ENCODE measurements around the gene SEC24A.
"Not testable (repeated sequence)": the region's sequence is repeated elsewhere in the genome, so short reads cannot be mapped to it uniquely, and the experiment has no call there.

The SEC24A gene

GRCh38 chr5:134758176-134758503, 109.6 kb downstream of the SEC24A start:
- DNase-seq = no peak

DNA sequence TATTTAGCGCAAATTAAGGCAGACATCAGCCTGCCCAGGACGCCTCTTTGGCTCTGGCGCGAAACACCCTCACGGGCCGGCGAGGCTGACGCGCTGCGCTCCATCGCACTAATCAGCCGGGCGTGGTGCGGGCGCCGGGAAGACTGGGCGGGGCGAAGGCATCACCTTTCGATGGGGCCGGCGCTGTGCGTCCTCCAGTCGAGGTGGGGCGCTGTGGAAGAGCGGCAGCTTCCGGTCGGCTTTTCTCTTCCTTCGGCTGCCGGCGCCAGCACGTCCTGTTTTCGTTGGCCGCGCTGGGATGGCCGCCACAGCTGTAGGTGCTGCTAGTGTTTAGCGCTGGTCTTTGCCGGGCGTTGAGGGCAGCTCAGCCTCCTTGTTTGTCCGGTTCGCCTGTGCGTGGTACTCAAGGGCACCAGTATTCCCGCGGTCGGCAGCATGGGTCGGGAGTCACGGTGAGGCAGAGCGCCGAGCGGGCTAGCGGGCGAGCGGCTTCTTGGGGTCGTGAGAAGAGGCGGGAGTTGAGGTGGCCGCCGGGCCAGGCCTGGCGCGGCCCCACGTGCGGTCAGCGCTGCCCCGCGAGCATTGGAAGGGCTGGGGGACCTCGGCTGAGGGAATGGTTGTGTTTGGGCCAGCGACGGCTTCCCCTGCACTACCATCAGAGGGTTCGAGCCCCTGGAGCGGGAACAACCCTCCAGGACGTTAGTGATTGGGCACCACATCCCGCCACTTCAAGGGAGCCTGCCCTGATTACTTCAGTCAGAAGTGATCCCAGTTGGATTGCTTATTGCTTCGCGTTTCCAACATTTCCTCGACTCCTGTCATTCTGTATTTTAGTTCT, 110.1 kb downstream of the SEC24A start, which contains the start of gene DDX46:
TSS of gene DDX46 (plus strand) at position 276 of the 838 bp plus-strand sequence. CDS start at position 436, 160 bp downstream.
- DNase-seq = peak; percentile 97

- not testable (repeated sequence) for DNase-seq
These were observed 119.1 kb downstream of the SEC24A start for GRCh38 chr5:134767528-134768291.

- no peak for DNase-seq
These were observed 120.6 kb downstream of the SEC24A start for GRCh38 chr5:134769206-134769605.

GRCh38 chr5:134772461-134773125, 124.0 kb downstream of the SEC24A start:
- no peak for DNase-seq

DNA sequence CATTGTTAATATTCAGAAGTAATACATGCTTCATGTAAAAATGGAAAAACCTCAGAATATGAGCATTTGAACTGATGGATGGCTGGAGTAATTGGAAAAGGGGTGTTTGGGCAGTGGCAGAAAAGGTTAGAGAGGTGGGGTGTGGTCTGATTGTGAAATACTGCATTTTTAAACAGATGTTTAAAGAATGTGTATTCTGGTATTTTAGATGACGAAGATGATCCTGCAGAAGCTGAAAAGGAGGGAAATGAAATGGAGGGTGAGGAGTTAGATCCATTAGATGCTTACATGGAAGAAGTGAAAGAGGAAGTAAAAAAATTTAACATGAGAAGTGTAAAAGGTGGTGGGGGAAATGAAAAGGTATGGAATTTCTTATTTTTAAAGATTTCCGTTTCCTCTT, 128.8 kb downstream of the SEC24A start:
- no peak for DNase-seq

Data from activated CD4-positive, alpha-beta T cell treated with anti-CD3 and anti-CD28 coated beads, Interleukin-10, Interleukin-2, amounts not matched to agents 100 ng/mL and 50 ng/mL, durations not matched to agents 16 hours and 8 hours (primary cell).